GM21390 (cell line): ENCODE measurements around the gene SSX2IP.
"Not testable (repeated sequence)": the region's sequence is repeated elsewhere in the genome, so short reads cannot be mapped to it uniquely, and the experiment has no call there.

Experiments
- ATAC-seq: cut with Tn5 transposase; IDR thresholded peaks from one replicate; pipeline ENCODE4 v1.9.1; 2021; ENCODE audit not compliant: unreplicated experiment

Gene SSX2IP

GRCh38 chr1:84675631-84676030, 14.6 kb downstream of the SSX2IP start:
- no peak for ATAC-seq

- no peak for ATAC-seq
Observed at GRCh38 chr1:84675106-84675505, 15.2 kb downstream of the SSX2IP start.

DNA sequence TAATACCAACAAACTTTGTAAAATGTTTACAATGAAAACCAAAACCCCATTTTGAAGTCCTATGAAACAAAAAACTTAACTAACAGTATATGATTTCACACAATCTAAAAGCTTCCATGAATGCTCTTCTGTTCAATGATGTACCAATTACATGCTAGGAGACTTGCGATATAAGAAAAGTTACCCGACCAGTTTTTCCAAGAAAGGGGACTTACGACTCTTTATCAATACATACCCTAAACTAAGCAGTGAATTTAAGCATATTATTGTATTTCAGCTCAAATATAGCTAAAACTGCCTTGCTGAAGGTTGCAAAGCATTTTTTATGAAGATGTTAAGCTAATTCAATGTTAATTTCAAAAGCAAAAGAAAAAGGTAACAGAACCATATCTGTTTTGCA, 15.6 kb downstream of the SSX2IP start:
- ATAC-seq: no peak

DNA sequence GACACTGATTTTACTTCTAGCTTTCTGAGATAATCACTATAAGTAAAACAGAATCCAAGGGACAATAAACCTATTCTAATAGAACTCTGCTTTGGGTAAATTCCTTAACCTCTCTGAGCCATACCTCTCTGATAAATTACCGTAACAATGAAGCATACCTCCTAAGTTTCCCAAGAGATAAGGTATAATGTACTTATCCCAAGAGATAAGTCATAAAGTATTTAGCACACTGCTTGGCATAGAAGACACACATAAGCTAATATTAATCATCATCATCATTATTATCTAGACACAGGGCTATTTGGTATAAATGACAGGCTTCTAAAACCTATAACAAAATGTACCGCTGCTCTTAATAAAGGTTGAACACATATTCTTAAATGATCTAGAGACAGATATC, 16.2 kb downstream of the SSX2IP start:
- no peak for ATAC-seq

DNA sequence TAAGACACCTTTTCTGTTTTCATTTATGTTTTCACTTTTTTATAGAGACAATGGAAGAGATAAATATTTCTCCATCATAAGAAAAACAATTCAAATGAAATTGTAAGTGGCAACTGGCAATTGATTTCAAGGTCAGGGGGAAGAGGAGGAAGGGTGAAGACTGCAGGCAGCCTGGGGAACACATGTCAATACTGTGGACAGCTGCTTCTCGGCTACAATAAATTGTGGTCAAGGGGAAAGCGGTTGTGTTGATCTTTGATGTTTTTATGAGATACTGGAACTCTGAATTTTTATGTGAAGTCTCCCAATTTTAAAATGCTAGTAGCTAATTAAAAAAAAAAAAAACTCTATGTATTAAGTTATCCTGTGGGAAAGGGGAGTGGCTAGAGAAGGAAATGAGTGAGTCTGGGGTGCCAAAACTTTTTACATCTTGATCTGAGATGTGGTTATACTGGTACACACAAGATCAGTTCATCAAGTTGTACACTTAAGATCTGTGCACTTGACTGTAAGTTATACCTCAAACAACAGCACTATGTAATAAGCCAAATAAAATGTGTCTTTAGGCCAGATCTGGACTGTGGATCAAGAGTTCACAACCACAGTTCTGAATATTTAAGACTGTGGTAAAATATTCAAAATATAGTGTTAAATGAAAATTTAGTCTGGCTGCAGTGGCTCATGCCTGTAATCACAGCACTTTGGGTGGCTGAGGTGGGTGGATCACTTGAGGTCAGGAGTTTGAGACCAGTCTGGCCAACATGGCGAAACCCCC, 18.0 kb downstream of the SSX2IP start:
- no peak for ATAC-seq

DNA sequence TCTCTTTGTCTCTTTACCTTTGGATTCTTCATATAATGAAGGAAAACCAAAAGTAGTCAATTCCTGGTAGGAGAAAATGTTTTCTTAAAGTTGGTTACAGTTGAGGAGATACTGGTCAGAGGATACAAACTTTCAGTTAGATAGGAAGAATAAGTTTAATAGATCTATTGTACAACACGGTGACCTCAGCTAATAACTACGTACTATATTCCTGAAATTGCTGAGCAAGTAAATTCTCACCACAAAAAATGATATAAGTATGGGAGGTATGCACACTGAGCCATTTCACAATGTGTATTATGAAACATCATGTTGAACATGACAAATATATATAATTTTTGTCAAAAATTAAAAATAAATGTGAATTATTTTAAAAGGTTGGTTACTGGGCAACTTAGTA, 20.4 kb downstream of the SSX2IP start:
- ATAC-seq: no peak

- ATAC-seq: no peak
Observed at GRCh38 chr1:84668185-84668584, 22.1 kb downstream of the SSX2IP start.

GRCh38 chr1:84665703-84666317, 24.5 kb downstream of the SSX2IP start:
- ATAC-seq: no peak

GRCh38 chr1:84653130-84653677, 37.1 kb downstream of the SSX2IP start:
- ATAC-seq: no peak

- ATAC-seq: no peak
Observed at GRCh38 chr1:84644472-84644871, 45.8 kb downstream of the SSX2IP start.

DNA sequence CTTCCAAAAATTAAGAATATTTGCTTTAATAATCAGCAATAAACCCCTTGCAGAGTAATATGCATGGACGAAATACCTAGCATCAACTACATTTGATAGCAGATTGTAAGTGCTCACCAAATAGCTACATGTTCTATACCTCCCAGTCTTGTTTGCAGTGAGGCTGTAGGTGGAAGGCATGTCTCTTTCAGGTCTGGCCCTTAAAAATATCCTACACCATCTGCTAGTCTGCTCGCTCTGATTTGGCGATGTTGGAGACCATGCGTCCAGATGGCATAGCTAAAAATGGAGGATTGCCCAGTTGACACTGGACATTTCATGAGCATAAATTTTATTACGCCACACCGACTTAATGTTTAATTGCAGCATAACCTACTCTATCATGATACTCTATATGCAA, 47.1 kb downstream of the SSX2IP start:
- no peak for ATAC-seq

DNA sequence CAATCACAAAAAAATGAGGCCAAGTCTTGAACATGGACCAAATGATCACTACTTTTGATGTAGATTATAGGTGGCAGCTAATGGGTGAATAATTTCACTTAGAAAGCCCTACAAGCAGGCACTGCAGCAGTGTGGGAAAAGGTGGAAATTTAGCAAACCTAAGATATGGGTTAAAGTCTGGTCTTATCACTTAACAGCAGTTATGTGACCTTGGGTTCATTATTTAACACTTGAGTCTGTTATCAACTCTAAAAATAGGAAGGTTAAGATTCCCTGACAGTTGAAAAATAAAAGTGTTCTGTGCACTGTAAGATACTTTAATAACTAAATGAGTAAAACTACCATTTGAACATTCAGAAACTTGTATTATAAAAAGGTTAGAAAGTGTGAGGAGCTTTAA, 47.5 kb downstream of the SSX2IP start:
- no peak for ATAC-seq

- not testable (repeated sequence) for ATAC-seq
Observed at GRCh38 chr1:84639731-84640130, 50.5 kb downstream of the SSX2IP start.

GRCh38 chr1:84635429-84635828, 54.8 kb downstream of the SSX2IP start:
- ATAC-seq: no peak

DNA sequence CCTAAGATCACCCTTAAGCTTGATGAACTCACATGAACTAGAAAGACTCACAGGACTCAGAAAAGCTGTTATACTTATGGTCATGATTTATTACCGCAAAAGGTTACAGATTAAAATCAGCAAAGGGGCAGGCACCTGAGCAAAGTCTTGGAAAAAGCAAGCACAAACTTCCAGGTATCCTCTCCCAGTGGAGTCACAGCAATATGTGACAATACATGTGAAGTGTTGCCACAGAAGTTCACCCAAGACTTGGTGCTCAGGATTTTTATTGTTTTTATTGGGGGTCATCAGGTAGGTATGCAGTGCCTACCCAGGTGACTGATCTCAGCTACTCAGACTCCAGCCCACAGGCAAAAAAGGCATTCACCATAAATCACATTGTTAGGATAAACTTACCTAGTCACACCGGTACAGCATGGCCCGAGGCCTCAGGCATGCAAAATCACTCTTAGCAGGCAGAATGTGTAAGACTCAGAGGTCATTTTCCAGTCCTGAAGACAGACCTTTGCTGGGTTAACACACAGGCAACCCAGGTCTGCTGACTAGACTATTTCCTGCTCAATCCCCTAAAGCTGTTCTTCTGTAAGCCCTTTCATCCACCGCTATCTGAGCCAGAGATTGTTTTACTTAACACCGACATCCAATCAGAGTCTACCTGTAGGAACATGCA, 55.6 kb downstream of the SSX2IP start:
- ATAC-seq: no peak

- ATAC-seq: no peak
Observed at GRCh38 chr1:84632673-84633434, 57.4 kb downstream of the SSX2IP start.

GRCh38 chr1:84632137-84632536, 58.1 kb downstream of the SSX2IP start:
- no peak for ATAC-seq

DNA sequence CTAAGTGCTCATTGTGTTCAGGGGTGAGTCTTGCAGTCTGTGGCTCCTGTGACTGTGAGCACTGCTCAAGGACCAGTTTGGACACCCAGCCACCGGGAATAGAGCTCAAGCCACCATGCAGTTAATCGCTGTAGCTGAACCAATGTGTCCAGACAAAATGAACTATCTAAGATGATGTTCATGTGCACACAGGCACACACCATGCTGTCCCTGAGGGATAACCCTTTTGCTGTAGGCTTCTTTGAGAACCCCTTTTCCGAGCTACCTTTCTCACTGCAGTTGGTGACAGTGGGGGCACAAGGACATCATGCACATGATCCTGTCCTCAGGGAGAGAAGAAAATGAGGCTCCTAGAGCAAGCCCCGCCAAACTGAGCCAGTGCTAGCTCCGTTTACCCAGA, 65.4 kb downstream of the SSX2IP start:
- ATAC-seq: no peak

- ATAC-seq: no peak
Observed at GRCh38 chr1:84621553-84621952, 68.7 kb downstream of the SSX2IP start.

GRCh38 chr1:84620720-84621313, 69.4 kb downstream of the SSX2IP start:
- ATAC-seq: peak; percentile 96
